Adrenal gland (tissue), 5 donors: ENCODE data around the gene STIM1.

ENCODE experiments used
- POLR2A ChIP-seq, 2 donors: fragments of 450-650 bp; IDR thresholded peaks; one replicate each; pipeline ENCODE4 v1.6.1; 2017; ENCODE audit warnings: antibody characterized with exemption in 2 of 2, mild to moderate bottlenecking in 2 of 2, moderate library complexity in 1 of 2
- TF ChIP-seq, protein P1 (sequence below), 6 experiments: fragments of 450-650 bp in 4 of 6; fragments of 200-600 bp in 2 of 6; sonication (generic) in 1 of 6; IDR thresholded peaks; 1 replicate in 5 of 6; 2 replicates in 1 of 6; pipeline versions ENCODE4 v1.5.1 to v1.8.0; 2016 to 2021; ENCODE audit warnings: antibody characterized with exemption in 6 of 6, mild to moderate bottlenecking in 2 of 6, moderate library complexity in 1 of 6
- donor health status: DM: no; HTN: no; CAD: no.

DNA sequence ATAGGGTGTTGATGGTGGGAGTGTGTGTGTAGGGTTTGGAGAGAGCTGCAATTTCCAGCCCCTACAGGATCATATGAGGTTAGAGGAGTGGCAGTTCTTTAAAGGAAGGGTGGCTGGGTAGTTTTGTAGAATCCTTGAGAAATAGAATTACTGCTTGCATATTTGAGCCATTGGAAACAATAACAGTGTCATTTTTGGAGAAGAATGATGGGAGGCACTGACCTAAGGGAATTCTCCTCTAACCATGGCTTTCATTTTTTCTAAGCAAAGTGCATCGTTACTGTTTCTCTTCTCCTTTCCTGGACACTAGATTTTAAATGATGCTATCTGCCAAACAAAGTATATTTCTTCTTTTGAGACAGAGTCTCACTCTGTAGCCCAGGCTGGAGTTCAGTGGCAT is 172.3 kb downstream of the STIM1 start:
- TF ChIP-seq, protein P1, sequence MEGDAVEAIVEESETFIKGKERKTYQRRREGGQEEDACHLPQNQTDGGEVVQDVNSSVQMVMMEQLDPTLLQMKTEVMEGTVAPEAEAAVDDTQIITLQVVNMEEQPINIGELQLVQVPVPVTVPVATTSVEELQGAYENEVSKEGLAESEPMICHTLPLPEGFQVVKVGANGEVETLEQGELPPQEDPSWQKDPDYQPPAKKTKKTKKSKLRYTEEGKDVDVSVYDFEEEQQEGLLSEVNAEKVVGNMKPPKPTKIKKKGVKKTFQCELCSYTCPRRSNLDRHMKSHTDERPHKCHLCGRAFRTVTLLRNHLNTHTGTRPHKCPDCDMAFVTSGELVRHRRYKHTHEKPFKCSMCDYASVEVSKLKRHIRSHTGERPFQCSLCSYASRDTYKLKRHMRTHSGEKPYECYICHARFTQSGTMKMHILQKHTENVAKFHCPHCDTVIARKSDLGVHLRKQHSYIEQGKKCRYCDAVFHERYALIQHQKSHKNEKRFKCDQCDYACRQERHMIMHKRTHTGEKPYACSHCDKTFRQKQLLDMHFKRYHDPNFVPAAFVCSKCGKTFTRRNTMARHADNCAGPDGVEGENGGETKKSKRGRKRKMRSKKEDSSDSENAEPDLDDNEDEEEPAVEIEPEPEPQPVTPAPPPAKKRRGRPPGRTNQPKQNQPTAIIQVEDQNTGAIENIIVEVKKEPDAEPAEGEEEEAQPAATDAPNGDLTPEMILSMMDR (IDR thresholded peaks at IDR 0.05) = no peak
- no peak for TF ChIP-seq POLR2A (IDR thresholded peaks at IDR 0.05)
